Measurements from ENCODE around the gene IGFBP7. TPM values are rescaled to one million over a fixed set of nuclear protein-coding genes. Genes with fewer than 3 reads are reported as not detected.

The IGFBP7 gene
- total and polyA plus RNA-seq, 4 donors = 60.5 to 216 (median 205) TPM

- TF ChIP-seq FOXA1 (IDR thresholded peaks at IDR 0.05) (no peak), NR2F2 (IDR thresholded peaks at IDR 0.05) (no peak)
Measured at GRCh38 chr4:57154926-57155325, 44.7 kb upstream of the IGFBP7 start (continued).

GRCh38 chr4:57154191-57154590, 44.0 kb upstream of the IGFBP7 start:
- Histone ChIP-seq H3K9ac (ENCODE audit: low read depth in 1 of 2, low read length in 2 of 2) (no peak overlapping the region), H3K27ac (ENCODE audit: low read depth in 1 of 2, low read length in 2 of 2) (no peak overlapping the region), H3K4me1 (ENCODE audit: control insufficient read depth in 4 of 4, insufficient read depth in 4 of 4, low read length in 3 of 4) (no peaks in the 10 kb centered on the region), H3K4me3 (ENCODE audit: low read depth in 1 of 3, low read length in 3 of 3) (no peak overlapping the region), H3K9me3 (ENCODE audit: control insufficient read depth in 4 of 4, low read length in 3 of 4) (no peaks in the 10 kb centered on the region), H3K27me3 (ENCODE audit: control insufficient read depth in 4 of 4, insufficient read depth in 4 of 4, low read length in 3 of 4) (peaks cover 0 to 4% (median 1%) of the 10 kb centered on the region in 4 donors), H3K36me3 (ENCODE audit: control insufficient read depth in 4 of 4, insufficient read depth in 3 of 4, low read depth in 1 of 4, low read length in 3 of 4) (no peaks in the 10 kb centered on the region)
- TF ChIP-seq EGR1 (IDR thresholded peaks at IDR 0.05; ENCODE audit: low read depth in 2 of 2) = no peak
- TF ChIP-seq GABPA (IDR thresholded peaks at IDR 0.05 in 1 of 2, conservative IDR thresholded peaks at IDR 0.05 in 1 of 2) = no peak
- no peak for TF ChIP-seq HNF4A (conservative IDR thresholded peaks at IDR 0.05)
- TF ChIP-seq FOXA2 (IDR thresholded peaks at IDR 0.05) = no peak
- no peak for TF ChIP-seq NR2F2 (IDR thresholded peaks at IDR 0.05)
- no peak for TF ChIP-seq REST (IDR thresholded peaks at IDR 0.05)
- no peak for TF ChIP-seq ZBTB33 (IDR thresholded peaks at IDR 0.05)
- TF ChIP-seq RAD21 (IDR thresholded peaks at IDR 0.05) = no peak
- 47% methylated on average over 4 of the region's 4 CpGs for WGBS
- DNase-seq (ENCODE audit: low spot score) = no peak

- Histone ChIP-seq H3K9ac (ENCODE audit: low read depth in 1 of 2, low read length in 2 of 2) (no peak overlapping the region), H3K36me3 (ENCODE audit: control insufficient read depth in 4 of 4, insufficient read depth in 3 of 4, low read depth in 1 of 4, low read length in 3 of 4) (no peaks in the 10 kb centered on the region), H3K9me3 (ENCODE audit: control insufficient read depth in 4 of 4, low read length in 3 of 4) (no peaks in the 10 kb centered on the region), H3K27ac (ENCODE audit: low read depth in 1 of 2, low read length in 2 of 2) (no peak overlapping the region), H3K27me3 (ENCODE audit: control insufficient read depth in 4 of 4, insufficient read depth in 4 of 4, low read length in 3 of 4) (peaks cover 0 to 6% (median 2%) of the 10 kb centered on the region in 4 donors), H3K4me3 (ENCODE audit: low read depth in 1 of 3, low read length in 3 of 3) (no peak overlapping the region), H3K4me1 (ENCODE audit: control insufficient read depth in 4 of 4, insufficient read depth in 4 of 4, low read length in 3 of 4) (no peaks in the 10 kb centered on the region)
- 78% methylated on average over 3 of the region's 3 CpGs for WGBS
- no peak for TF ChIP-seq SP1 (IDR thresholded peaks at IDR 0.05)
- no peak for TF ChIP-seq JUND (IDR thresholded peaks at IDR 0.05)
- no peak for TF ChIP-seq EGR1 (IDR thresholded peaks at IDR 0.05; ENCODE audit: low read depth in 2 of 2)
- TF ChIP-seq TAF1 (conservative IDR thresholded peaks at IDR 0.05) = no peak
- no peak for TF ChIP-seq ATF3 (IDR thresholded peaks at IDR 0.05)
- no peak for TF ChIP-seq RAD21 (IDR thresholded peaks at IDR 0.05)
- TF ChIP-seq GABPA (IDR thresholded peaks at IDR 0.05 in 1 of 2, conservative IDR thresholded peaks at IDR 0.05 in 1 of 2) = no peak
- TF ChIP-seq NR2F2 (IDR thresholded peaks at IDR 0.05) = no peak
- TF ChIP-seq ZBTB33 (IDR thresholded peaks at IDR 0.05) = no peak
- DNase-seq (ENCODE audit: low spot score) = no peak
Measured at GRCh38 chr4:57153207-57153606, 43.0 kb upstream of the IGFBP7 start.

All from liver (tissue), 9 donors.